NCI-H748 treated with DMSO at 0.1 percent for 48 hours (cell line): ENCODE results near the gene NAA40.
A peak's percentile ranks its signal among the peaks of the same experiment; 100 is the strongest.

Experiments used
- DNase-seq: peaks from one replicate; lab custom pipeline; 2025; lab: John Stamatoyannopoulos, UW

Gene NAA40

DNA sequence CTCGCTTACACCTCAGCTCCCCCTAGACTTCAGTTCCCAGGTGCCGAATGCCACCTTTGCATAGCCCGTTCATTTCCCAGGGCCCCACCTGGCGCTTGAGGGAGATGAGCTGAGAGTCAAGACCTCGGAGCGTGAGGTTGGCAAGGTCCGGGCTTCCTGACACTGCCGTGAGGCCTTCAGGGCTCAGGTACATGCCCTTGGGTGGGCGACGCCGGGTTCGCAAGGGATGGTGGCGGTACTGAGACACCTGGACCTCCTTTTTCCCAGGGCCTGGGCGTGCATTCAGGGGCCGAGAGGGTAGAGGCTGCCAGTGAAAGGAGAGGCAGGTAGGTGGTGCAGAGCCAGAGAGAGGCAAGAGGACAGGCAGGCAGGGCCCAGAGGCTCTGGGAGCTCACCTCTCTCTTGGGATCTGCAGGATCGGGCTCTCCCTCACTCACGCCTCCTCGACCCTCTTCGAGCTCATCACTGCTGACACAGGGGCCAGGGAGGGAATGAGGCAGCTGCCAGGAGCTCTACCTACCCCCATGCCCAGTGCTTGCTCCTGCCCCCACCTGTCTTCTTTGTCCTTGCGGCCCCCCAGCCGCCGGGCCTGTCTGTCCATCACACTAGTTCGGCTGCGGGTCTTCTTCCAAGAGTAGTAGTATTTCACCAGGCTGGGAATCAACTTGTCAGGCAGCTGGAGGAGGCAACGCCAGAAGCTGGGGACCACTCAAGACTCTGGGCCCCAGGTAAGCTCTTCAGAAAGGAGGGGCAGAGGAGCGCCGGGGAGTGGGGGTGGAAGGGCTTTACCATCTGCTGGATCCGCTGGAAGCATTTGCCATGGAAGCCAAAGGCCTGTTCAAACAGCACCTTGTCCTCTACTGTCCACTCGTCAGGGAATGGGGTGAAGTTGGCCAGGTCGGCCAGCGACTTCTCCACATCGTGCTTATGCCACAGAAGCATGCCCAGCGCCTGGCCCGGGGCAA is 24.7 kb upstream of the NAA40 start:
- no peak for DNase-seq

DNA sequence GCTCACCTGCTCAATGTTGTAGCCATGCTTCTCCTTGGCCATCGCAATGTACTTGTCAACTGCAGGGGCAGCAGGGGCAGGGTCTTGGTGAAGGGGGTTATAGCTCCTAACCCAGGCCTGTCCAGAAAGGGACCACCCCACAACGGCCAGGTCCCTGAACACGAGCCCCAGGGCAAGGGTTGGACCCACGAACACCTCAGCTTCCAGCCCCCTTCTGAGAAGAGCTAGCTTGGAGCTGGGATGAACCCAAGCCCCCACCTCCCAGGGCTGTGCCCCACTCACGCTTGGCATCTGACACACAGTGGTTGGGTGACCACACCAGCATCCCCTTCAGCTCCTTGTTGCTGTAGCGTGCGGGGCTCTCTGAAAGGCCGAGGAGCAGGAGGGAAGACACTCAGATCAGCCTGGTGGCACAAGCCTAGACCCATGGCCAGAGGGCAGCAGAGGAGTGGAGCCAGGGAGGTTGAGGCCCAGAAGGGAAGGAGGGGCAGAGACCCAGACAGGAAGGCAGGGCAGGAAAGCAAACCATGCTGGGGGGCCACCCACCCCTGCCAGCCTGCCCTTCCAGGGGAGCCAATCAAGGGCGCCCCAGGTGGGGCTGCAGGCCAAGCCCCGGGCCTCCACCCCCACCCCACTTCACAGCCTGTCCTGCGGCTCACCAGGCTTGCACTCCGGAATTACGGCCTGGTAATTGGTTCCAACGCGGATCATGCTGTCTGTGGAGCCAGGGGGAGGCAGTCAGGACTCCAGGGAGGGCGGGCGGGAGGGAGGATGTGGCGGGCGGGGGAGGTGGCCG is 23.7 kb upstream of the NAA40 start:
- no peak for DNase-seq

DNA sequence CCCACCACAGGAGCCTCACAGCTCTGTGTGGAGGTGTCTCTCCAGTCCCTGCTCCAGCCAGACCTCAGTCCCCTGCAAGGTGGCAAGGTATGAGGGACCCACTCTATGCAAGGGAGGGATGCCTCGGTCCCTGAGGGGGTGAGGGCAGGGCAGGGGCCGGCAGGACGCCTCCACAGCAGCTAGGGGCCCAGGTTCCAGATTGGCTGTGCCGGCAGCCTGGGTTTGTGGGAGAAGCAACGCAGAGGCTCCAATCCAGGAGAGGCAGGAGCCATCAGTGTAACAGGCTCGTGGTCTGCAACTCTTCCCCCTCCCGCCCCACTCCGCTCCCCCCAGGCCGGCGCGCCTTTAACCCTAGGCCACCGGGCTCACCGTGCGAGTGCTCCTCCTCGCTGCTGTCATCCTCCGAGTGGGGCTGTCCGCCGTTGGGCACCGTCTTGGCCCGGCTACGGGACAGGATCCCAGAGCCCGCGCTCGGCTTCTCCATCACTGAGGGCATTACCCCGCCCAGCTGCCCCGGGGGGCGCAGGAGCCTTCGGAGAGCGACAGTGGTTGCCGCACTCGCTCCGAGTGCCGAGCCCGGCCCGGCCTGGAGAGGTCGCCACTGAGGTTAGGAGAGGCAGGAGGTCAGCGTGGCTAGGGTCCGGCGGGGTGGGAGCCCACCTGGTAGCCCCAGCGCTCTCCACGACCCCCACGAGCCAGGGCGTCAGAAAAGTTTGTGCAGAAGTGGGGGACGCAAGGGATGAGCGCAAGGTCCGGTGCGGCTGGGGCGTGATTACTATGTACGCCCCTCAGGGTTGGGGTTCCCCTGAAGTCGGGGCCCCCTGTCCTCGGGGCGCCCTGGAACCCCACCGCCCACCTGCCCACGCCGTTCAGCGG is 22.6 kb upstream of the NAA40 start:
- DNase-seq, result peak; percentile 40

DNA sequence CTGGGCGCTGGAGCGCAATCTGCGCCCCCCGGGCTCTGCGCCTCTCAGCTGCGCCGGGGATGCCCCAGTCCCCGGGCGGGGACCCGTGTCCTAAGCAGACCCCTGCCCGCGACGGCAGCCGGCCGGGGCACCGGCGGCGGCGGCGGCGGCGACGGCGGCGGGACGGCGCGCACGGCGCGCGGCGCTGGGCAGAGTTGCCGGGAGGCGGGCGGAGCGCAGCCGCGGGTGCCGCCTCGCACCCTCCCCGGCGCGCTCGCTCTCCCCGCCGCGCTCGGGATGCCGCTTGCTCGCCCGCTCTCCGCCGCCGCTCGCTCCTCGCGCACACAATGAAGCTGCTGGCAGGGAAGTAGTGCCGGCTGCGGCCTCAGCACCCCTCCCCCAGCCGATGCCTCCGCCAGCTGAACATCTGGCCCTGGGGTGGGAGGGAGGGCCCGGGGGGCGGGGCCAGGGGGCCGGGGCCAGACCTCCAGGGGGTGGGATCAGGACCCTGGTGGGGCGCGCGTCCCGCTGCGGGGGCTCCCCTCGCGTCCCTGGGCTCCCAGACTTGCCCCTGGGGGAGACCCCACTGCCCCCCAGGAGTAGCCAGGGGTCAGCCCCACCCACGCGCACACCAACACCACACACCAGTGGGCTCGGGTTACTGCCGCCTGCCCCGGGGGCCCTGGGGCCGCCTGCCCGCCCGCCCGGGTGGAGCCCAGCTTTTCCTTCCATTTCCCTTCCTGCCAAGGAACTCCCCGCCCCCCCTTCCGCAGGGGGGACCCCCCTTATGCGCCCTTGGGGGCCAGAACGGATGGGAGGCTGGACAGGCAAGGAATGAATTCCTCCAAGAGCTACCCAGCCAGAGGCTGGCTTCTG is 21.7 kb upstream of the NAA40 start, which contains the start of gene RCOR2:
RCOR2 (minus strand) TSS at position 328 of the 855 bp plus-strand sequence. CDS start 708 bp downstream, outside the sequence.
- peak; percentile 42 for DNase-seq

DNA sequence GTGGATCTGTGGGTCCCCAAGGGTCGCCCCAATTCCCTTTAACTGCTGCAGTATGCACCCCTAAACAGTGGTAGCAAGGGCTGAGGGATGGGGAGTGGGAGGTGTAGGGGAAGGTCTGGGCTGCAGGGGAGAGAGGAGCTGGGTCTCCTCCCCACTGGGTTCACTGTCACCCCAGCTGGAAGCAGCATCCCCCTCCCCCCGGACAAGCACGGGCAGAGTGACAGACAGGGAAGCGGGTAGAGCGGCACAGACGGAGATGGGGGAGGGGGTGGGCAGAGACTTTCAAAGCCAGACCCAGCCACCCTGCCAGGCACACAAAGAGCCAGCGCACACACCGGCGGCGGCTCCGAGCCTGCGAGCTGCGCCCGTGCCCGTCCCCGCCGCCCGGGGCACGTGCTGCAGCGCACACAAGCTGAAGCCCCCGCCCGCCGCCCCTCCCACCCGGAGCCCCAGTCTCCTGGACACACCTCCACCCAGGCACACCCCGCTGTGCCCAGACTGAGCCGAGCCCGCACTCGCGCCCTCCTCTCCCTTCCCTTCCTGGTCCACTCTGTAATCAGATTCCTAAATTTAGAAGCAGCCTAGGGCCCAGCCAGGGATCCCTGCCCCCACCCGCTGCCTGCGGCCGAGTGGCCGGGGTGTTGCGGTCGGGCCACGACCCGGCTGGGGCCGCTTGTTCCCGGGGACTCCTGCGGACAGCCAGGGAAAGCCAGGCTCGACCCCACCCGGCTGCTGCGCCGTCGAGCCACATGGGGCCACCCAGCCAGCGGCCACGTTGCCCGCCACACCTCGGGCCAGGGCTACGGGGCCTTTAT is 20.9 kb upstream of the NAA40 start:
- peak; percentile 46 for DNase-seq

DNA sequence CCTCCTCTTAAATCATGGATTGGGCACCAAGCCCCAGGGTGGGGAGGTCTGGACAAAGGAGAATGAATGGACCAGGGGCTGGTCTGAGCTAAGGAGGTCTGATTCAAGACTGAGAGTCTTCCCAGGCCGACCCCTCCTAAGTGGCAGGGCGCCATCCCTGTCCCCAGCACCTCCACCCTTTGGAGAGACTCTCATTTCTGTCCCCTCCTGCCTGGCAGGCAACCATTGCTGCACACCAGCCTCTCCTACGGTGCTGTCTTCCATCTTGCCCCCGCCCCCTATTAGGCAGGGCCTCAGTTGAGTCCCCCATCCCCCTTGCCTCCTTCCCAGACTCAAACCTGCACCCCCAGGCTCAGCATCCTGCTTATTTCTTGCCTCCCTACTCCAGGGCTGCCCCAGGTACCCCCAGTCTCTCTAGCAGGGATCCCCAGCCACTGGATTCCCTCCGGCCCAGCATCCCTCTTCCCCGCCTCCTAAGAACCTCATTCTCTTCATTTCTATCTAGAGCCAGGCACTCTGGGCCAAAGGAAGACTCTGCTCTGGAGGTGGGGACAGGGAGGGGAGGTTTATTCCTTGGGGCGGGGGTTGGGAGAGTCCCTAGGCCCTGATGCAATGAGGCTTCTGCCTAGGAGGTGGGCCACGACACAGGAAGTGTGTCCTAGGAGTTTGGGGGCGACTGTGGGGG is 20.2 kb upstream of the NAA40 start:
- no peak for DNase-seq

DNA sequence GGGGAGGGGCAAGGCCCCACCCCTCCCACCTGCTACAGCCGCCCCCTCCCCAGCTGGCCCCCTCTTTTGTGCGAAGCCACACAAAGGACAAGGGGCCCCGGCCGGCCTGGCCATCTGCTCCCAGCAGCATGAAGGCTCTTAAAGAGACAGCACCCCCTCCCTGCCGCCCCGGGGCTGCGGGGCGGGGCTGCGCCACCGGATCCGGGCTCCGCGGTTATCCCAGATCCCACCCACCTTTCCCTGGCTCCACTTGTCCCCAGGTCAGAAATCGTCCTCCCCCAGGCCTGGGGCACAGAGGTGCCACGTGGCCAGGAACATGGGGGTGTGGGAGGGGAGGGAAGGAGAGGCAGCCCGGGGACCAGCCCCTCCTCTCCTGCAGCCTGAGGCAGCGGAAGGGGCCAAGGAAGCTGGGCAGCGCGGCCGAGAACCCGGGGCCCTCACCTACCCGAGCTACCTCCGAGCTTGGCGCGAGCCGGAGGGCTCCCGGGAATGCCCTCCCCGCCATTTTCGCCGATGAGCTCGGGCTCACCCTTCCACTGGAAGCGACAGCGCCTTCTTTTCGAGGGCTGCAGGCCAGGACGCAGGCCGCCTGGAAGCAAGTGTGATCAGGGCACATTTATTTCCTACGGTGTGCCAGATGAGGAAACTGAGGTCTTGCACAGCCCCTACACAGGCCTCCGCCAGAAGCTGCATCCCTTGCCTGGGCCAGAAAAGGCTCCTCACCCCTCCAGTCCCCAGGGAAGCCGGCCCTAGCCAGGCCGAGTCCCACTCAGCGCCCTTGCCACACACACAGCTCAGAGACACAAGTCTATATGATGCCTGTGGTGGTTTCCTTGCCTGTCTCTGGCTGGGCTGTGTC is 19.3 kb upstream of the NAA40 start:
- no peak for DNase-seq

DNA sequence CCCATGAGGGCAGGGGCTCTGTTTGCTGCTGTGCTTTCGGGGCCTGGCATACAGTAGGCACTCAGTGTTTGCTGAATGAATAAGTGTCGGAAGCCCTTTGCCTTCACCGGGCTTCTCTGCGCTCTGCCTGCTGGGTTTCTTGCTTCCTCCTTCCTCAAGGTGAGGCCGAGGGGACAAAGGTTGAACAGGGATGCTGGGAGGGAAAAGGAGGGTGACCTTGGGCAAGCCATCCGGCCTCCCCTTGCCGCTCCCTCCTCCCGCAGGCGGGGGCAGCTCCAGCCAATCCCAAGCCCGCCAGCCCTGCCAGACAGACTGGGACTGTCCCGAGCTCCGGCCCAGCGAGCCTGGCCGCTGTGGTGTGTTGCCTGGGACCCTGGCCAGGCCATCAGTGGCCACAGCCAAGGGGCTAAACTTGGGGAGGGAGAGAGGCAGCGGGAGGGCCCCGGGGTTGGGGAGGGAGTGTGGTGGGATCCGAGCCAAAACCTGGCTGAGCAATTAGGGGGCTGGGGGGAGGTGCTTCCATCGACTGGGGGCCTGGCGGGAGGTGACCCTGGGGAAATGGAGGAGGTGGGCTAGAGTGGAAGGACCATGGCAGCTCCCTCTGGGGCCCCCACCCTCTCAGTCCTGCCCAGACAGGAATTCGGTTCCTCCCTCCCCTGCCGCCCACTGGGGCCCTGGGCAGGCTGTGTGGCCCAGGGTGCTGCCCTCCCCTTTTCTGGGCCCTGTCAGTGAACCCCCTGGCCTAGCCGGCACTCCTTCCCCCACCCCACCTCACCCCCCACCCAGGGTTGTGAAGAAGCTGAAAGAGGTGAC is 18.5 kb upstream of the NAA40 start:
- DNase-seq, result no peak

DNA sequence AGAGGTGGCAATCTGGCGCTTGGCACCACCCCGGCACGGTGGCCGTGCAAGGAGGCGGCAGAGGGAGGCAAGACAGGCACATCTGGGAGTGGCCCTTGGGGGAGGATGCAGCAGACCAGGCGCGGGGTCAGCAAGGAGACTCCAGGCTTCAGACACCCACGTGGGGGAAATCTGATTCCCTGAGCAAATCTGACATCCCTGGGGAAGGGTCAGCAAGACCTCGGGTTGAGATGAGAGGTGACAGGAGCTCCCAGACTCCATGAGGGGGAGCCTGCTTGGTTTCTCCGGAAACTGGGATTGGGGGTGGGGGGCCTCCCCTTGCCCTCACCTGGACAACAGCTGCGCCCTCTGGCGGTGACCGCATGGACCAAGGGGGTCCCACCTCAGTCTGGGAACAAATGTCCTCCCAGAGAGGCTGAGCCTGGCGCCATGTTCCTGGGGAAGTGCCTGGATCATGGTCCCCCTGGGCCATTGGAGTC is 17.8 kb upstream of the NAA40 start:
- DNase-seq, result no peak

DNA sequence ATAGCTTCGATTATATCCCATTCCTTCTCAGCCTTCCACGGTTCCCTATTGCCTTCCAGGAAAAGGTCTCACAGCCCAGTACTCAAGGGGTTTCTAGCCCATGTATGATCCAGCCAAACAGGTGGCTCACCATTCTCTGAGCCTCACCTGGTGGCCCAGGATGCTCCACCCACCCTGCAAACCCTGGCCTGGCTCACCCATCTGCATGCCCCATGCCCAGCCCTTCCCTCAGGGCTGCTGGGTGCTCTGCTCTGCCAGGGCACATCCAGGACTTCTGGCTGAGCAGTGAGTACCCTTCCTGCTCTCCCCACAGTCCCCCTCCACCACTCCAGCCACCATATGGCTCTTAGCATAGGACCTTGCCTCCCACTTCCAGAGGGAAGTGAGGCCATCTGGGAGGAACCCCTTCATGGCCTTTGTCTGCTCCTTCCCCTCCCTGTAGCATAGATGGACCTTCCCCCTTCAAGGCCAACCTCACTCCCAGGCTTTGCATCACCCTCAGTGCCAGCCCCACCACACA is 16.1 kb upstream of the NAA40 start:
- DNase-seq, result no peak

DNA sequence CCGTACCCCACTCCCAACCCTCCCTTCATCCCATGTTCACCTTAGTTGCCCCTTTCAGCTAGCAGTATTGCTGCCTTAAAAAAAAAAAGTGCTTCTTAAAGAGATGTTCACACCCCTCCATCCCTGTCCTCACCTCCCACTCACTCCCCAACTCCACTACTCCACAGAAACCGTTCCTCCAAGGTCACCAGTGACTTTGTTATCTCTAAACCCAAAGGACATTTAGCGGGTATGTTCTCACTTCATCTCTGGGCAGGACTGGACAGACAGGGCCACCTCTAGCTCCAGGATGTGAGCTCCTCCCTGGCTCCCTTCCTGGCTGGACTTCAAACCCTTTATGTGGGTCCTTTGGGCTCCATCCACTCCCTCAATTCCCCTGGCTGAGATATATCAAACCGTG is 15.5 kb upstream of the NAA40 start:
- DNase-seq, result no peak

DNA sequence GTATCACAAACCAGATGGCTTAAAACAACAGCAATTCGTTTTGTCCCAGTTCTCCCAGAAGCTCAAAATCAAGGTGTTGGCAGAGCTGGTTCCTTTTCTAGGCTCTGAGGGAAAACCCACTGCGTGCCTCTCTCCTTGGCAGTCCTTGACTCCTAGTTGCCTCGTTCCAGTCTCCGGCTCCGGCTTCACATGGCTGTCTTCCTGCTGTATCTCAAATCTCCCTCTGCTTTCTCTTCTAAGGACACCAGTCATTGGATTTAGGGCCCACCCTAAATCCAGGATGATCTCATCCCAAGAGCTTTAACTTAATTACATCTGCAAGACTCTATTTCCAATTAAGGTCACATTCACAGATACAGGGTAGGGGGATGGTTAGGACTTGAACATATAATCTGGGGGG is 9.2 kb upstream of the NAA40 start:
- DNase-seq, result no peak

DNA sequence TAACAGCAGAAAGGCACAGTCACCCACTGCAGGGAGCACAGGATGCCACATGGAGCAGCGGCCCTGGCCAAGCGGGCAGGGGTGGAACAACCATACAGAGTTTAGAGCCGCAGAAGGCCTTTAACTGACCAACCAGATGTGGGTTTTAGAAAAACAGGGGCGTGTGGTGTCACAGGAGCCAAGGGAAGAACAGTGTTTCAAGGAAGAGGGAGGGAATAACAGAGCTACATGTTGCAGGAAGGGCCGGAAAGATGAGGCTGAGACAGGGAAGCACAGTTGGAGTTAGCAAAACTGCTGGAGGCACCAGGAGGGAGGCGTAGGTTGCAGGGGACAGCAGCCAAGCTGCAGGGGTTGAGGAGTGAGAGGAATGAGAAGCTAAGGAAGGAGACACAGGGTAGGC is 7.8 kb upstream of the NAA40 start:
- DNase-seq, result no peak

DNA sequence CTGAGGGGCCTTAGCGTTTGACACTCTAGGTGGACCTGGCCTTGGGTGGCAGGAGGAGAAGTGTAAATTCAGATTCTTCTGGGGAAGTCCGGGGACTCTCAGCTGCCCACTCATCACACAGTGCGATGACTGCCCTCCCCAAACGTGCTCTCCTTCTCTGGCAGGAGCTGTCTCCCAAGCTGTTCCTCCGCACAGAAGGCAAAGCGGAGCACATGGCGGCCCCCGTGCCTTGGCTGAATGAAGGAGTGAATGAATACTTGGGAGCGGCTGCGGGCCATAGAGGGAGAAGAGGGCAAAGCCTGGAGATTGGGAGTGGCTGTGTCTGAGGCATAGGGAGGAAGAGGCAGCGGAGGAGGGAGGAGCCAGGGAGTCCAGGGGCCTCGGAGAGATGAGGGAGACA is 6.9 kb upstream of the NAA40 start:
- DNase-seq, result no peak

DNA sequence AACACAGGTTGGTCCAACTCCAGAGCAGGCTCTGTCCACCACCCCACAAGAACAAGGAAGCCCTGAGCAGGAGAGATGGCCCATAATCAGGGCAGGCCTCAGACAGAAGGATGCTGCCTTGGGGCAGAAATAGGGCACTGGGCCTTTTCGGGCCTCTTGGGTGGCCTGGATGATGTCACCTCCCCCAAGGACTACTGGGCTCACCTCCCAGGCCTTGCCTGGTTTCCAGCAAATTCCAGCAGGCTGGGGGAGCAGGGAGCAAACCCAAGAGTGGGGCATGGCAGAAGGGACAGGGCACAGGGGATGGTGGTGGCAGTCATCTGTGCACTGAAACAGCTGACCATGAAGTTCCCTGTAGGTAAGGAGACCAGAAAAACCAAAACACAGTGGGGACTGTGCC is 5.3 kb upstream of the NAA40 start:
- no peak for DNase-seq

DNA sequence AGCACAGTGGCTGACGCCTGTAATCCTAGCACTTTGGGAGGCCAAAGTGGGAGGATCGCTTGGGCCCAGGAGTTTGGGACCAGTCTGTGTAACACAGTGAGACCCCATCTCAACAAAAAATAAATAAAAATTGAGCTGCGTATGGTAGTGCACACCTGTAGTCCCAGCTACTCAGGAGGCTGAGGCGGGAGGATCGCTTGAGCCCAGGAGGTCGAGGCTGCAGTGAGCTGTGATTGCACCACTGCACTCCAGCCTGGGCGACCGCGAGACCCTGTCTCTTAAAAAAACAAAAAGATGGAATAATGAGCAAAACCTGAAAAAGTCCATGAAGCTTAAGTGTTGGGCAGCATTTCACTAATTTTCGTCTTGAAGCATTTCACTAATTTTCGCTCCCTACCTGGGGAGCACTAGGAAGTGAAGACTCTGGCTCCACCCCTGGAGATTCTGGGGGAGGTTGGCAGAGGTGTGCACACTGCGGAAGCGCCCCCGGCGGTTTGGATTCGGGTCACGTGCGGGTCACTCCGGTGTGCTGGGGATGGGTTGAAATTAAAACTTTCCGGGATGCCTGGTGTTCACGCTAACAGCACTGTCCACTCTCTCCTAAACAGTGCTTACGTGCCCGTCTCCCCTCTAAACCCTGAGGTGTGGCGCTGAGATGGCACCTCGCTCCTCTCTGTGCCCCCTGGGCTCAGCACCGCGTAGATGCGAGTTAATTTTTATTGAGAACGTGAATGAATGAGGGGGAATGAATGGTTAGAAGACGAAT is 906 bp upstream of the NAA40 start:
- peak; percentile 27 for DNase-seq
